ENCODE measurements around the gene SCGB1A1.

SCGB1A1 gene

DNA sequence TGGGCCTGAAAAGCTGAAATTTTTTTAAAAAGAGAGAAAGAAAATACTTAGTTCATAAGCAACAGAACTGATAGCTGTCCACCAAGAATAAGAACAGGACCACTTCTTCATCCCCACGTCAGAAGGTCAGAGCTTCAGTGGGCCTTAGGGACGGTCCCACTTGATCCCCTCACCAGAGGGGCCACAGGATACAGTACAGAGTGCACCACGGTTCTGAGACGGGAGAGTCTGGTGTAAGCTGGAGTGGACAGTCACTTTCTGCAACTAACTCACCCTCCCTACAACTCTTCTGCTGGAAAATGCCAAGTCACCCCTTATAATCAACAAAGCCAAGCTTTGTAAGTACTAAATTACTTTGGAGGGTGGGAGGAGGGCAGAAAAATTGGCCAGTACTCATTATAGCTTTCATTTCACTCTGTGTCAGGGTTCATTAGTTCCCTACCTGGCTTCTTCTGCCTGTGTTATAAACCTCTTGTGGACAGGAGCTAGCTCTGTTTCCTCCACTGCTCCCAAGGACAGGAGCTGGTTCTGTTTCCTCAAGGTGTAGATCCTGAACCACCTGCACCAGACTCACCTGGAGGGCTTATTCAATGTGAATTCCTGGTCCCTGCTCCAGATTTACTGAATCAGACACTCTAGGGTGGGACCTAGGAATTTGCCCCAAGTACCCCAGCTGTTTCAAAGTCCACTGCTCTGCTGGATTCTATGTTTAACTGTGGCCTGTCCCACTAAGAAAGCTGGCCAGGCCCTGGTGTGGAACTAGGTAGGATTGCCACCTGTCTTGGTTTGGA lies 39.6 kb downstream of the SCGB1A1 start:
- Histone ChIP-seq H3K4me1 (ENCODE audit: insufficient read depth, low read length) (0 out of 2 replicates have a peak, but pooled peaks cover 6% of the 10 kb centered on the region), H3K36me3 (ENCODE audit: insufficient read depth, low read length) (no peaks in the 10 kb centered on the region), H3K9me3 (ENCODE audit: control insufficient read depth, insufficient read depth, low read length) (peaks cover 3% of the 10 kb centered on the region; the same call in 1 of the 2 replicates), H3K9ac (ENCODE audit: low read depth, low read length) (no peak overlapping the region)

DNA sequence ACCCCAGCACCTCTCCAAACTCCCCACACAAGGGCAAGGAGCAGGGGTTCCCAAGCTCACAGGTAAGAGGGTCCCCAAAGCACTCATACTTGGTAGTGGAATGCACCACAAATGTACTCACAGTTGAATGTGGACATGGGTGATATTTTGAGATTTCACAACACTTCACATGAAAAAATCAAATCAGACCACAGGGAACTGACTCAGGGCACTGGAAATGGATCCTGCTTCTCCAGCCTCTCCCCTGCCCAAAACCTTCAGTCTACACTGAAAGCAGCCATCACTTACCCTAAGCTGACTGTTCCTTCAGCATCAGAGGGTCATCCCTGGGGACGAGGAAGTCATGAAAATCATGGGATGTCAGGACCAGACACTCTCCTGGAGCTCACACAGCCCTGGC lies 40.2 kb downstream of the SCGB1A1 start:
- Histone ChIP-seq H3K9ac (ENCODE audit: low read depth, low read length) (no peak overlapping the region), H3K9me3 (ENCODE audit: control insufficient read depth, insufficient read depth, low read length) (peaks cover 3% of the 10 kb centered on the region; the same call in 1 of the 2 replicates), H3K36me3 (ENCODE audit: insufficient read depth, low read length) (no peaks in the 10 kb centered on the region), H3K4me1 (ENCODE audit: insufficient read depth, low read length) (0 out of 2 replicates have a peak, but pooled peaks cover 6% of the 10 kb centered on the region)

DNA sequence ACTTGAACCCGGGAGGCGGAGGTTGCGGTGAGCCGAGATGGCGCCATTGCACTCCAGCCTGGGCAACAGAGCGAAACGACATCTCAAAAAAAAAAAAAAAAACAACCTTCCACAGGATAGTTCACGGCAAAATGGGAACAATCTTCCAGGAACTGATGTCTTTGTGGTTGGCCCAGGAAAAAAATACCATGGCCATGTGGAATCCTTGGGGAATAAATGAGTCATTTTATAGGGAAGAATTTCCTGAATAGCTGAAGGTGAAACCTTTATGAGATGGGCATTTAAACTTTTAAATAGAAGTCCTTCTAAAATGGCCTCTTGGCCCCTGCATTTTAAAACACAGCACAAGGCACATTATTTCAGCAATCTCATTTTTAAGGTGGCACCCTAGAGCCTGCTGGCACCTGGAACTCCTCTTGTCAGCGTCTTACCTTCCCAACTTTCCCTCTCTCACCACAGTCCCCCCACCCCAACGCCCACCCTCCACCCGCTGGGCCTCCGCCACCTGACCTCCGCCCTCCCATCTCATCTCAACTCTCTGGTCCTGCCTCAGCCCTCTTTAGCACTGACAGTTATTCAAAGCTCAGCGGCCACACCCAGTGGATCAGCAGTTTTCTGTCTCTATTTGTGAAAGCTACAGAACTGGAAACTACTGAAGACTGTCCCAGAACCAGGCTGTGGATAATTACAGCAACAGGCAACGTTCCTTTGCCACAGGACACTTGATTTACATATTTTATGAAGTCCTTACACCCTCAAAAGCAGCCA lies 43.1 kb downstream of the SCGB1A1 start:
- H3K4me1 ChIP-seq (ENCODE audit: insufficient read depth, low read length): 0 out of 2 replicates have a peak, but pooled peaks cover 6% of the 10 kb centered on the region
- H3K9me3 ChIP-seq (ENCODE audit: control insufficient read depth, insufficient read depth, low read length): no peaks in the 10 kb centered on the region
- H3K36me3 ChIP-seq (ENCODE audit: insufficient read depth, low read length): no peaks in the 10 kb centered on the region
- H3K9ac ChIP-seq (ENCODE audit: low read depth, low read length): no peak overlapping the region

DNA sequence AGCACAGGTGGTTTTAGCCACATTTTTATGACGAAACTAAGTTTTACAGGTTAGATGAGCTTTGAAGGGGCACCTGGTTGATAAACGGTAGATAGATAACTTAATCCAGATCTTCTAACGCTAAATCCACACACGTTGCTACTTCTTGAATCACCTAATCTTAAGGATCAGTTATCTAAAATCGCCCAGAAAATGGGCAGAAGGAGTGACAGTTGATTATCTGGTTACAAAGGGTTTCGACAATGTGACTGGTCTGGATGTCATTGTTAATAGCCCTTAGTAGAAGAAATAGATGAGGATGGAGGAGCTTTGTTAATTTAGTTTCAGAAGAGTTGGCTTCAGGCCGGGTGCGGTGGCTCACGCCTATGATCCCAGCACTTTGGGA lies 43.7 kb downstream of the SCGB1A1 start:
- H3K9me3 ChIP-seq (ENCODE audit: control insufficient read depth, insufficient read depth, low read length): no peaks in the 10 kb centered on the region
- 0 out of 2 replicates have a peak, but pooled peaks cover 6% of the 10 kb centered on the region for H3K4me1 ChIP-seq (ENCODE audit: insufficient read depth, low read length)
- no peaks in the 10 kb centered on the region for H3K36me3 ChIP-seq (ENCODE audit: insufficient read depth, low read length)
- H3K9ac ChIP-seq (ENCODE audit: low read depth, low read length): no peak overlapping the region

DNA sequence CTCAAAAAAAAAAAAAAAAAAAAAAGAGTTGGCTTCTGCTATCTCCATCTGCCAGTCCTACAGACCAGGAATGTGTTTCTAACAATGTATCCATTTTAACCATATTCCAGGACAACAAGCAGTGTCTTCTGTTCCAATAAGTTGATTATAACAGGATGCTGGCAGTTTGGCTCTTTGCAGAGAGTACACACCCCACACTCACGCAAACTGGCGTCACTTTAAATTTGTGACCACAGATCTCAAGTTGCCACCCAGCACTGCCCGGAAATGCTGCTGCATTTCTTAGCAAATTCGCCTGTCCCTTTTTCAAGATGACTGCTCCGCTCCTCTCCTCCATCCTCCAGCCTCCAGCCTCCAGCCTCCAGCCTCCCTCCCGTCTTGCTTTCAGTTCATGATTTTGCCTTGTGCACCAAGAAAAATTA lies 44.3 kb downstream of the SCGB1A1 start:
- H3K4me1 ChIP-seq (ENCODE audit: insufficient read depth, low read length): 0 out of 2 replicates have a peak, but pooled peaks cover 6% of the 10 kb centered on the region
- H3K36me3 ChIP-seq (ENCODE audit: insufficient read depth, low read length): no peaks in the 10 kb centered on the region
- no peak overlapping the region for H3K9ac ChIP-seq (ENCODE audit: low read depth, low read length)
- no peaks in the 10 kb centered on the region for H3K9me3 ChIP-seq (ENCODE audit: control insufficient read depth, insufficient read depth, low read length)

DNA sequence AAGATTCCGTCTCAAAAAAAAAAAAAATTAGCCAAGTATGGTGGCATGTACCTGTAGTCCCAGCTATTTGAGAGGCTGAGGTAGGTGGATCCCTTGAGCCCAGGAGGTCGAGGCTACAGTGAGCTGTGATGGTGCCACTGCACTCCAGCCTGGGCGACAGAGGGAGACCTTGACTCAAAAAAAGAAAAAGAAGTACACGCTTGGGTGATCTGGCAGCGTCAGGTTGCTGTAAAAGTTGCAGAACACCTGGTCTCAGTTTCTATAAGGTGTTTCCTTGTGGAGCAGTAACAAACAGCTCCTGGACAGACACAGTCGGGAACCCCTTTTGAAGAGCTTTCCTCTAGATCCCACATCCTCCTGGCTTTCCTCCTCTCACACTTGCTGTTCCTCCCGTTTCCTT lies 45.8 kb downstream of the SCGB1A1 start:
- Histone ChIP-seq H3K9ac (ENCODE audit: low read depth, low read length) (no peak overlapping the region), H3K36me3 (ENCODE audit: insufficient read depth, low read length) (no peaks in the 10 kb centered on the region), H3K4me1 (ENCODE audit: insufficient read depth, low read length) (0 out of 2 replicates have a peak, but pooled peaks cover 3% of the 10 kb centered on the region), H3K9me3 (ENCODE audit: control insufficient read depth, insufficient read depth, low read length) (no peaks in the 10 kb centered on the region)

DNA sequence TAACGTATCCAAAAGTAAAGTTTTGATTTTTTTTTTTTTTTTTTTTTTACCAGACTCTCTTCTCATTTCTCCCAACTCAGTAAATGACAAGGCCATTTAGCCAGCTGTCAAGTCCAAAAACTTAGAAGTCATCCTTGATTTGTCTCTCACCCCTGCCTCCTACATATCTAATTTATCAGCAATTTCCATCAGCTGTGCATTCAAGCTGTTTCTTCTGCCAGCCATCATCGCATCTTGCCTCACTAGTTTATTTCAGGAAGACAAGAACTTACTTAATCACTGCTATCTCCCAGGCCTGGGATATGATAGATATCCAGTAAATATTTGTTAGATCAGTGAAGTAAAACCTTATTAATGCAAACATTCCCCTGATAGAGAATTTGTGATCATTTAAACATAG lies 47.6 kb downstream of the SCGB1A1 start:
- Histone ChIP-seq H3K9ac (ENCODE audit: low read depth, low read length) (no peak overlapping the region), H3K4me1 (ENCODE audit: insufficient read depth, low read length) (0 out of 2 replicates have a peak, but pooled peaks cover 3% of the 10 kb centered on the region)

DNA sequence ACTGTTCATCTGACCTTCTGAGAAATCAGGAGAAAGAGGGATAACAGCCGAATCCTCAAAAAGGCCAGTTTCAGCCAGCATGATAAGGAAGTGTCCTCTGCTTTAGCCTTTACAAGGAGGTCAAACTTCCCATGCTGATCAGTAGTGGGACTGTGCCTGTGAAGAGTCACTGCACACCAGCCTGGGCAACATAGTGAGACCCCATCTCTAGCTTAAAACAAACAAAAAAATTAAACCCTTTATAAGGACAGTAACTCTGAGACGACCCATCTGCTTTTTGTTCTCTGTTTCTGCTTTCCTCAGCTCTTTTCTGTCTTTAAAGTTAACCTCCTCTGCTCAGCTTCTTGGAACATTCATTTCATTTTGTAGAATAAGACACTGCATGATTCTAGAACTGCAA lies 49.7 kb downstream of the SCGB1A1 start:
- Histone ChIP-seq H3K36me3 (ENCODE audit: insufficient read depth, low read length) (no peaks in the 10 kb centered on the region), H3K4me1 (ENCODE audit: insufficient read depth, low read length) (peaks cover 7% of the 10 kb centered on the region; the same call in 1 of the 2 replicates), H3K9me3 (ENCODE audit: control insufficient read depth, insufficient read depth, low read length) (no peaks in the 10 kb centered on the region), H3K9ac (ENCODE audit: low read depth, low read length) (no peak overlapping the region)

More for the DNA sequence above, 47.6 kb downstream of the SCGB1A1 start:
- Histone ChIP-seq H3K36me3 (ENCODE audit: insufficient read depth, low read length) (no peaks in the 10 kb centered on the region), H3K9me3 (ENCODE audit: control insufficient read depth, insufficient read depth, low read length) (no peaks in the 10 kb centered on the region)

DNA sequence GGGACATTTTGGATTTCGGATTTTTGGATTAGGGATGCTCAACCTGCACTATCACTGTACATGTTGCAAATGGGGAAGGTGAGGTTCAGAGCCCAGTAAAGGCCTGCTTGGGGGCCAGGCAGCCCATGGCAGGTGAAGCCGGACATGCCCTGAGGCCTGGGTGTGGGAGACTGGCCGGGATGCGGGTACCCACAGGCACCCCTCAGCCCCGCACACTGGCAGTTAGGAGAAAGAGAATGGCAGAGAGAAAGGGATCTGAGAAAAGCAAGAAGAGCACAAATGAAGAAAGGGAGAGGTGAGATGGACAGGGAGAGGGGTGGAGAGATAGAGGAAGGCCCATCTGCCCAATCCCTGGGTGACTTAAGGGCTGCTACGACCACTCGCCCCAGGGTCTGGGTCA lies 52.8 kb downstream of the SCGB1A1 start:
- H3K36me3 ChIP-seq (ENCODE audit: insufficient read depth, low read length): no peaks in the 10 kb centered on the region
- H3K9ac ChIP-seq (ENCODE audit: low read depth, low read length): no peak overlapping the region
- peaks cover 7% of the 10 kb centered on the region; the same call in 1 of the 2 replicates for H3K4me1 ChIP-seq (ENCODE audit: insufficient read depth, low read length)
- no peaks in the 10 kb centered on the region for H3K9me3 ChIP-seq (ENCODE audit: control insufficient read depth, insufficient read depth, low read length)

DNA sequence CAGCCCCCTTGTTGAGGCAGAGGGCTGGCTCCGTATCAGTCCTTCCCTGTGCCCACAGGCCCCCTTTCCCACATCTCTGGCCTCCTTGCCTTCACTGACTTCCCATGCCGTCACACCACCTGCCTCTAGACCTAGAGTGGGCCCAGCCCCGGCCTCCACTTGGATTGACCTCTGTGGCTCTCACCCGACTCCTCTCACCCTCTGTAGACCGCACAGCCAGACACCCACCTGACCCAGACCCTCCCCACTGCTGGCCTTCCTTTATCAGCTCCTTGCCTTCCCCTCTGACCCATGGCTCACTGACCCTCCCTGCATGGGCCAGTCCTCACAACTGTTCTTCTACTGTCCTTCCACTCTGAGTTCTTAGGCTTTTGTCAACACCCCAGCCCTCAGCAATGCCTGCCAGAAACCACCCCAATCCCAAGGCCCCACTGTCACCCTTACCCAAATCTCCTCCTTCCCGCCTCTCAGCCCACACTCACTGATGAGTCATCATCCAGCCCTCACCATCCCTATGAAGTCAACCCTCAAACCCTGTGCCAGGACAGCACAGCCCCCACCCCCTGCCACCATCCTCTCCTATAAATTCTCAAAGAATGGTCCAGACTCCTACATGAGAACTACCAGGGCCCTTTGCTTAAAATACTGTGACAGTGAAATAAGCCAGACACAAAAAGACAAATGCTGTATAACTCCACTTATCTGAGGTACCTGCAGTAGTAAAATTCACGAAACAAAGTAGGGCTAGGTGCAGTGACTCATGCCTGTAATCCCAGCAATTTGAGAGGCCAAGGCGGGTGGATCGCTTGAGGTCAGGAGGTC lies 53.4 kb downstream of the SCGB1A1 start:
- Histone ChIP-seq H3K9me3 (ENCODE audit: control insufficient read depth, insufficient read depth, low read length) (no peaks in the 10 kb centered on the region), H3K36me3 (ENCODE audit: insufficient read depth, low read length) (no peaks in the 10 kb centered on the region), H3K9ac (ENCODE audit: low read depth, low read length) (no peak overlapping the region), H3K4me1 (ENCODE audit: insufficient read depth, low read length) (peaks cover 7% of the 10 kb centered on the region; the same call in 1 of the 2 replicates)

Data from ES-I3 (cell line).